ENCODE results near the gene RBM38.
A peak's percentile ranks its signal among the peaks of the same experiment; 100 is the strongest.
"Not testable (repeated sequence)": the region's sequence is repeated elsewhere in the genome, so short reads cannot be mapped to it uniquely, and the experiment has no call there.

Gene RBM38

GRCh38 chr20:57390604-57391438, at the start of gene RBM38:
RBM38 (plus strand) TSS chr20:57391396; CDS start chr20:57391582, 186 bp downstream.
- peak; percentile 70 for DNase-seq

GRCh38 chr20:57341663-57342062, 49.5 kb upstream of the RBM38 start:
- DNase-seq = no peak

- DNase-seq = no peak
Measured at GRCh38 chr20:57342829-57343228, 48.4 kb upstream of the RBM38 start.

GRCh38 chr20:57346477-57346876, 44.7 kb upstream of the RBM38 start:
- DNase-seq = peak; percentile 72

GRCh38 chr20:57347393-57347792, 43.8 kb upstream of the RBM38 start:
- no peak for DNase-seq

- not testable (repeated sequence) for DNase-seq
Measured at GRCh38 chr20:57348200-57348921, 42.8 kb upstream of the RBM38 start.

- DNase-seq = not testable (repeated sequence)
Measured at GRCh38 chr20:57348922-57349574, 42.1 kb upstream of the RBM38 start.

GRCh38 chr20:57350081-57350710, 41.0 kb upstream of the RBM38 start:
- DNase-seq = no peak

GRCh38 chr20:57350726-57351041, 40.5 kb upstream of the RBM38 start:
- not testable (repeated sequence) for DNase-seq

- peak; percentile 88 for DNase-seq
Measured at GRCh38 chr20:57351042-57351783, 40.0 kb upstream of the RBM38 start, which contains the start of gene RAE1. RAE1 (plus strand) TSS chr20:57351255; CDS start chr20:57354039, 2,784 bp downstream.

GRCh38 chr20:57352305-57352704, 38.9 kb upstream of the RBM38 start:
- DNase-seq = no peak

GRCh38 chr20:57353351-57353750, 37.8 kb upstream of the RBM38 start:
- no peak for DNase-seq

GRCh38 chr20:57361517-57361916, 29.7 kb upstream of the RBM38 start:
- no peak for DNase-seq

GRCh38 chr20:57364451-57364850, 26.7 kb upstream of the RBM38 start:
- DNase-seq = no peak

- DNase-seq = no peak
Measured at GRCh38 chr20:57369596-57369995, 21.6 kb upstream of the RBM38 start.

GRCh38 chr20:57370316-57370715, 20.9 kb upstream of the RBM38 start:
- no peak for DNase-seq

GRCh38 chr20:57371363-57371762, 19.8 kb upstream of the RBM38 start:
- no peak for DNase-seq

GRCh38 chr20:57372157-57372556, 19.0 kb upstream of the RBM38 start:
- DNase-seq = no peak

GRCh38 chr20:57372581-57373350, 18.4 kb upstream of the RBM38 start:
- no peak for DNase-seq

- DNase-seq = no peak
Measured at GRCh38 chr20:57374343-57374930, 16.8 kb upstream of the RBM38 start.

Measured in activated CD4-positive, alpha-beta T cell treated with anti-CD3 and anti-CD28 coated beads, Interleukin-2, amount 50 U/mL, for 1 hour (primary cell).